ENCODE data around the gene BPIFB4.
"Not testable (repeated sequence)": the region's sequence is repeated elsewhere in the genome, so short reads cannot be mapped to it uniquely, and the experiment has no call there.

Gene BPIFB4

DNA sequence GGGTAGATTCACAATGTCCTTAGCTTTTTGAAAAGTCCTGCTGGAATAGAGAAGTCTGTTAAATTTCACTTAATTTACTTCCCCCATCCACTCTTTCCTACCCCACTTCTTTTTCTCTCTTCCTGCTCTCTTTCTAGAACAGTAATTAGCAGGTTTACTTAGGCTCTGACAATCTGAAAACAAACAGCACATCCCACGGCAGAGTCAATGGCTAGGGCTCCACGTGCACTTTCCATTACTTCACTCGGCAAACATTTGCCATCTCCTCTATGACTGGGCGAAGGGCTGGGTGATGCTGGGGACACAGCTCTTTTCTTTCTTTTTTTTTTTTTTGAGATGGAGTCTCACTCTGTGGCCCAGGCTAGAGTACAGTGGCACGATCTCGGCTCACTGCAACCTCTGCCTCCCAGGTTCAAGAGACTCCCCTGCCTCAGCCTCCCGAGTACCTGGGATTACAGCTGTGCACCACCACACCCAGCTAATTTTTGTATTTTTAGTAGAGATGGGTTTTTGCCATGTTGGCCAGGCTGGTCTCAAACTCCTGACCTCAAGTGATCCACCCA lies 26.7 kb downstream of the BPIFB4 start:
- DNase-seq; intact Hi-C loops (cut with DNase I): not testable (repeated sequence)

DNA sequence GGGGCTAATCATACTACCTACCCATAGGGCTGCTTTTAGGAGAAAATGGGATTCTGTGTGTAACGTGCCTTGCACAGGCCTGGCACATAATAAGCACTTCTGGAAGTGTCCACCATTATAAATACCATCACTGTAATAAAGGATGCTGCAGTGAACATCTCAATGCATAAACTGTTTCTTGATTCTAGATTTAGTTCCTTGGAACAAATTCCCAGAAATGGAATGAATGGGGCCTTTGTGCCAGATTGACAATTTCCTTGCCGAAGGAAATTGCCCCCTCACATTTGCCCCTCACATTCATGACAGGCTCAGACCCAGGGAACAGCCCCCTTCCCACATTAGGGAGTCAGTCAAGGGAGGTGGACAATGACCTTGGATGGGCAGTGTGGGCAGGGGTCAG lies 29.2 kb downstream of the BPIFB4 start:
- intact Hi-C loops (cut with DNase I) = no loop called here
- DNase-seq = no peak

DNA sequence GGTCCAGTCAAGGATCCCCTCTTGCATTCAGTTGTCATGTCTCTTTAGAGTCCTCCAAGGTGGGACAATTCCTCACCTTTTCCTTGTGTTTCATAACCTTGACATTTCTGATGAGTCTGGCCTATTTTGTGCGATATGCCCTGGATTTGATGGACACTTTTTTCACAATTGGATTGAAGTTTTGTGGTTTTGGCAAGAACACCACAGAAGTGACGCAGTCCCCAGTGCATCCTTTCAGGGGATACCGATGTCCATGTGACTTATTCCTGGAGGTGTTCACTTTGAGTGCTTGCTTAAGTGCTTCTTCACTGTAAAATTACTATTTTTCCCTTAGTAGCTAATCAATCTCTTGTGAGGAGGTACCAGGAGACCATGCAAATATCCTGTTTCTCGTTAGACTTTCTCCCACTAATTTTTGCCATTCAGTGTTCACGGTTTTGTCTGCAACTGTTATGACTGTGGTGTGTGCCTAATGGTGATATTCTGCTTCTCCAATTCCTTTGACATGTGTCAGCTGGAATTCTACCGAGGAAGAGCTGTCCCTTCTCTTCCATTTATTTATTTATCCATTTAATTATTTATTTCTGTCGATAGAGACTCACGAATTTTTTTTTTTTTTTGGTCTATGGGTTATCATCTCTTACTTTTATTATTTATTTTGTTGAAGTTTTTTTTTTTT lies 30.8 kb downstream of the BPIFB4 start:
- intact Hi-C loops (cut with DNase I) = no loop called here
- DNase-seq = no peak

DNA sequence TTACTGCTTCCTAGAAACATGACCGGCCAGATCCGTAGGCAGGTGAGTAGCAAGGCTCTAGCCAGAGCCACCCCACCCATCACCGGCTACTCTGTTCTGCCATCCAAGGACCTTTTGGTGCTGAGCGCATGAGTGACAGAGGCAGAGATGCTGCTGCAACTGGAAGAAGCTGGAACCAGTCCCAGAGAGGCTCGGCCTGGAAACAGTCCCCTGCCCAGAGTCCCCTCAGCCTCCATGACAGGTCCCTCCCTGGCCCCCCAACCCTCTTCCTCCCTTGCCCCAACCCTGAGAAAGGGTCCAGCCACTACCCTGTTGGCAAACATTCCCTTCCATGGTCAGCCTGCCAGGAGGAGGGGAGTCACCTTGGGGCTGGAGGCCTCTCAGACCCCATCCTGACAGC lies 31.9 kb downstream of the BPIFB4 start:
- DNase-seq = no peak
- intact Hi-C loops (cut with DNase I) = no loop called here

DNA sequence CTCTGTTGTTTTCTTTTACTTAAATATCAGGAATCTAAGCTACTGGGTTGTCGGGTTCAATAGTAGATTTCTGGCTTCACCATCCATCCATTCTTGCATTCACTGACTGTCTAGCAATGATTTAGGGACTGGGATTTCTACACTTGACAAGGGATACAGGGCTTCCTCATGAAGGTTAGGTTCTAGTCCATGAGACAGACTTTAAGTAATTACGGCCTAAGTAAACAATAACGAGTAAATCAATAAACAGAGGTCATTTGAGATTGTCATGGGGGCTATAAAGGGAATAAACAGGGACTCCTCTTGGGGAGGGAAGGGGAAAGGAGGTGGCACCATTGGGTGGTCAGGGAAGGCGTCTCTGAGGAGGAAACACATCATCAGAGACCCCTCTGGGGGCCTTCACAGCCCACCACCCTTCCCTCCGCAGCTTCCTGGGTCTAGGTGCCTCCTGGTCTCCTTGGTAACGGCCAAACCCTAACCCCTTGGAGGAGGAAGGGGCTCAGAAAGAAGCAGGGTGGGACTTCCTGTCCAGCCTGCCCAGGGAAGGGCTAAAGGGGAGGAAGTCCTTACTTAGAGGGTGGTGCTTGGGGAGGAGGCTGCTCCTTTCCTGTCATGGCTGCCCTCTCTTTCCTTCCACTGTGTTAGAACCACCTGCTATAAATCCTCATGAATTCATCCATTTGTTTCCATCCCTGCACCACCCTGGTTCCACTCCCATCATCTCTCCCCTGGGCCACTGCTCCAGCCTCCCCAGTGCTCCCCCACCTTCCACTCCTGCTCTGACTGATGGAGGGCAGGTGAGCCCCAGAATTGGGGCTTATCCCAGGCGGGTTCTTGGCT lies 33.3 kb downstream of the BPIFB4 start:
- intact Hi-C loops (cut with DNase I) = no loop called here
- DNase-seq = no peak

DNA sequence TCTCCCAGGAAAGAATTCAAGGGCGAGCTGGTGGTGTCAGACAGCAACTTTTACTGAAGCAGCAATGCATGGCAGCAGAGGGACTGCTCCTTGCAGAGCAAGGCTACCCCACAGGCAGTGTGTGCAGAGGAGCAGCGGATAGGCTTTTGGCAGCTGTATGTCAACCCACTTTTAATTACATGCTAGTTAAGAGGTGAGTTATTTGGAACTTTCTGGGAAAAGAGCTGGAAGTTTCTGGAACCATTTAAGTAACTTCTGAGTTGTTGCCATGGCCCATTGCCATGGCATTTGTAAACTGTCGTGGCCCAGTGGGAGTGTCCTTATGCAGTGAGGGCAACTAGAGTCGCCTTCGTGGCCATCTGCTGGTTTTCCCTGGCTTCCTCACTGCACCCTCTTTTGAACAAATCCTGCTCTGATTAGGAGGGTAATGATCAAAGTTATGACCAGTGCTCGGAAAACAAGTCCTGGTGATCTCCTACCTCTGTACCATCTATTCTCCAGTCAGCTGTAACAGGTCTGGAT lies 34.0 kb downstream of the BPIFB4 start:
- DNase-seq = no peak
- intact Hi-C loops (cut with DNase I) = no loop called here

DNA sequence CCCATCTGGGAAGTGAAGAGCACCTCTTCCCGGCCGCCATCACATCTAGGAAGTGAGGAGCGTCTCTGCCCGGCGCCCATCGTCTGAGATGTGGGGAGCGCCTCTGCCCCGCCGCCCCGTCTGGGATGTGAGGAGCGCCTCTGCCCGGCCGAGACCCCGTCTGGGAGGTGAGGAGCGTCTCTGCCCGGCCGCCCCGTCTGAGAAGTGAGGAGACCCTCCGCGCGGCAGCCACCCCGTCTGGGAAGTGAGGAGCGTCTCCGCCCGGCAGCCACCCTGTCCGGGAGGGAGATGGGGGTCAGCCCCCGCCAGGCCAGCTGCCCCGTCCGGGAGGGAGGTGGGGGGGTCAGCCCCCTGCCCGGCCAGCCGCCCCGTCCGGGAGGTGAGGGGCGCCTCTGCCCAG lies 36.1 kb downstream of the BPIFB4 start:
- intact Hi-C loops (cut with DNase I); DNase-seq: not testable (repeated sequence)

DNA sequence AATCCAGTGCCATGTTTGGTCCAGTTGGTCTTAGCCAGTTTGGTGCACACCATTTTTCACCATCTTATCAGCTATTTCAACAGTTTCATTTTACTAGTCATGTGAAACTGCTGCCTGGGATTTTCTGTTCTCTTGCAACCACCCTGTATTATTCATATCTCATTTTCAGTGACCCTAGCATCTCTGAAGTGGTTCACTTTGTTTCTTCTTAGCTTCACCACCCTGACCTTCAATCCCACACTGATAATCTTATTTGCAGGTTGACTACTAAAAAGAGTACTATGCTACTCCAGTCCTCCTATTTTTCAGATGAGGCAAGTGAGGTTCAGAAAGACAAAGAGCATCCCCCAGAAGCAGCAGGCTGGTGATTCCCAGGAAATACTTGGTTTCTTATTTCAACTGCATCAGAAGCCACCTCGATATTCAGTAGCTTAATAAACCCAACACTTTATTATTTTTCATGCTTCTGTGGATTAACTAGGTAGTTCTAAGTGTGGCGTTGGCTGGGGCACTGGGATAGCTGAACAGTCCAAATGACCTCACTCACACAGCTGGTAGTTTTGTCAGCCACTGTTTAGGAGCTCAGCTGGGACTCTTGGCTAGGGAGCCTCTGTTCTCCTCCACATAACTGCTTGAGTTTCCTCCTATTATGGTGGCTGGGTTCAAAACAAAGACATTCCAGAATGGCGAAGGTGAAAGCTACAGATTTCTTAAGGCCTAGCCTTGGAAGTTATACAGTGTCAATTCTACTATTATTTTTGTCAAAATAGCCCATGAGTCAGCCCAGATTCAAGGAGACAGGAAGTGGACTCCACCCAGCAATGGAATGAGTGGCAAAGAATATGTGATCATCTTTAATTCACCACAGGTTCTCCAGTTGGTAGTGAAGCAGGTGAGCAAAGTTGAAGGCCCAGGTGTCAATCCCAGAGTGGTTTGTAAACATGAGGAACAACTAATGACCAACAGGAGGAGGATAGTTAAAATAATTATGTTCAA lies 40.6 kb downstream of the BPIFB4 start:
- DNase-seq = no peak
- intact Hi-C loops (cut with DNase I) = loop anchor here (10.0 kb wide), 1 partner anchor 75 kb away; no protein-coding TSS in a partner anchor

DNA sequence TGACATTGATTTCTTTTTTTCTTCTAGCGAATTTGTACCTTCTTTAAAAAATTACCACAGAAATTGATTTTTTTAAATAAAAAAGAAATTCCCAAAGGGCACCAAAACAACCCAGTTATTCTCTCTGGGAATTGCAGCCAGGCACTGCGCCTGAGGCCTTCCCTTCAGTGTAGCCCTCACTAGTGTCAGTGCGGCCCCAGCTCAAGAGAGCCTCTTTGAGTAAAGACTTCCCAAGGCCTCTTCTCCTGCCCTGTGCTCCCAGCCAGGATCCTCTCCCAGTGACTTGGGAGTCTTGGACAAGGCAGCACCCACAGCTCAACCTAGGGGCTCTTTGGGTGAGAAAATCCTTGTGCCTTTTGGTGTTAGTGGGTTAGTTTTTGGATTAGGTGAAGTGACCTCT lies 41.5 kb downstream of the BPIFB4 start:
- intact Hi-C loops (cut with DNase I) = loop anchor here (10.0 kb wide), 1 partner anchor 74 kb away; no protein-coding TSS in a partner anchor

DNA sequence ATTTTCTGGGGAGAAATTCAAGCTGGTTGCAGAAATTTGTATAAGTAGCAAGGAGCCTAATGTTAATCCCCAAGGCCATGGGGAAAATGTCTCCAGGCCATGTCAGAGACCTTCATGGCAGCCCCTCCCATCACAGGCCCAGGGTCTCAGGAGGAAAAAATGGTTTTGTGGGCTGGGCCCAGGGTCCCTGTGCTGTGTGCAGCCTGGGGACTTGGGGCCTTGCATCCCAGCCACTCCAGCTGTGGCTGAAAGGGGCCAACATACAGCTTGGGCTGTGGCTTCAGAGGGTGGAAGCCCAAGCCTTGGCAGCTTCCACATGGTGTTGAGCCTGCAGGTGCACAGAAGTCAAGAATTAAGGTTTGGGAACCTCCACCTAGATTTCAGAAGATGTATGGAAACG lies 42.9 kb downstream of the BPIFB4 start:
- intact Hi-C loops (cut with DNase I) = loop anchor here (10.0 kb wide), 1 partner anchor 73 kb away; no protein-coding TSS in a partner anchor
- not testable (repeated sequence) for DNase-seq

More for the DNA sequence above, 41.5 kb downstream of the BPIFB4 start:
- no peak for DNase-seq

DNA sequence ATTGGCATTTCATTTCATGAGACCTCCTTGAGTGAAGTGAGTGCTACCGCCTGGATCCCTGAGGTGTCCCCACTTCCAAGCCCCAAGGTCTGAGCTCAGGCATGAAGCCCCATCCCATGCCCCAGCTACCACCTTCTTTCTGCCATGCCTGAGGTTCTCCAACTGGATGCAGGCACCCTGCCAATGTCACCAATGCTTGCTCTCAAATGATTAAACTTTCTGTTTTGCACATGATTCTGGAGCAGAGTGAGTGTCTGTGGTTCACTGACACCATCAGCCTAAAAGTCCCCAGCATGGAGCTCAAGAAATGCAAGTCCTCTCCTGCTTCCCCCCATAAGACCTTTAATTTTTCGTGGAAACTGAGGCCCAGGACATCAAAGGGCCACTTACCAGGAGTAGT lies 44.8 kb downstream of the BPIFB4 start:
- intact Hi-C loops (cut with DNase I) = loop anchor here (10.0 kb wide), 1 partner anchor 71 kb away; no protein-coding TSS in a partner anchor
- no peak for DNase-seq

DNA sequence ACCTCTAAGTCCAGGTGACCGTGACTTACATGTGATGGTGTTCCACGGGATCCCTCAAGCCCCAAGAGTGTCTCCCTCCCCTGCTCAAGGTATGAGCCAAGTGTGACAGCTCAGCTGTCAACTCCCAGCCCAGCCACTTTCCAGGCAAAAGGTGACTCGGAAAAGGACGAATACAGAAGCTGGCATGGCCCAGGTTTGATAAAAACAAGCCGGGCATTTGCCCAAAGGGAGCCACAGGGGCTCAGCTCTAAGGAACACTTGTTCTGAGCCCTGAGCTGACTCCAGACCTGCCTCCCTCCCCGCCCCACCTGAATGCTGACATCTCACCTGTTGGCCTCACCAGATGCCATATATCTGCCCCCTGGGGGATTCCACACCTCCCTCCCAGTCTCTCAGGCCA lies 45.6 kb downstream of the BPIFB4 start:
- intact Hi-C loops (cut with DNase I) = loop anchor here (10.0 kb wide), 1 partner anchor 70 kb away; no protein-coding TSS in a partner anchor
- DNase-seq = no peak

DNA sequence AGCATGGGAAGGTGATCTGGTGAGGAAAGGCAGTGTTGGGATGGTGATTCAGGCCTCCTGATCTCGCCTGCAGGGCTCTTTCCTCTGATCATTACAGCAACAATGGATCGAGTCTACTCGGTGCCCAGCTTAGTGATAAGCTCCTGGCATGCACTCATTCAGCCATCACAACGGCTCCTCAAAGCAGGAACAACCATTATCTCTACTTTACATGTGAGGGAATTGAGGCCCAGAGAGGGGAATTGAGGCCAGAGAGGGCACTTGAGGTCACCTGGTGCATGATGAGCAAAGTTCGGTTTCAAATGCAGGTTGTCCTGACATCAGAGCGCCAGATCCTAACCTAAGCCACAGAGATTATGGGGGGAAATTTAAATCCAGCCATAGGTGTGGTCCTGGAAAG lies 46.5 kb downstream of the BPIFB4 start:
- no peak for DNase-seq
- intact Hi-C loops (cut with DNase I) = loop anchor here (10.0 kb wide), 1 partner anchor 69 kb away; no protein-coding TSS in a partner anchor

DNA sequence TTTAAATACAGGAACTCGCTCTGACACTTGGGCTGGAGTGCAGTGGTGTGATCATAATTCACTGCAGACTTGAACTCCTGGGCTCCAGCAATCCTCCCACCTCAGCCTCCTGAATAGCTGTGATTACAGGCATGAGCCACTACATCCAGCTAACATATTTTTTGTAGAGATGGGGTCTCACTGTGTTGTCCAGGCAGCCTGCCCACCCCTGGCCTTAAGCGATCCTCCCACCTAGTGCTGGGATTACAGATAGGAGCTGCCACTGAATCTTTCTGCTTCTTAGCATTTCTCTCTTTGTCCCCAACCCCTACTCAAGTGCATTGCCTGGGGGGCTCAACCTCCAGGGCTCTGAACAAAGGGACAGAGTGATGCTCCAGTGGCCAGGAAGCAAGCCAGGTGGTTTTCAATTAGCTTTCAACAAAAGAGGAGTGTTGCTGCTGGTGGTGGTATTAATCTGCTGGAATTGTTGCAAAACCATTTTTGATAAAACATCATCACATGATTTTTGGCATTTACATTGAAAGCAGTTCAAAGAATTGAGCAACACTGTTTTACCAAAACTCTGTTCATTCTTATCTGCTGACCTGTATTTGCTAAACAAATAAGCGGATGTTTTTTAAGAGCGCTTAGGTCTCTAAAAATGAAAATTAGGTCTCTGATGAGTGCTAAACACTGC lies 48.1 kb downstream of the BPIFB4 start:
- intact Hi-C loops (cut with DNase I) = loop anchor here (10.0 kb wide), 1 partner anchor 67 kb away; no protein-coding TSS in a partner anchor
- no peak for DNase-seq

DNA sequence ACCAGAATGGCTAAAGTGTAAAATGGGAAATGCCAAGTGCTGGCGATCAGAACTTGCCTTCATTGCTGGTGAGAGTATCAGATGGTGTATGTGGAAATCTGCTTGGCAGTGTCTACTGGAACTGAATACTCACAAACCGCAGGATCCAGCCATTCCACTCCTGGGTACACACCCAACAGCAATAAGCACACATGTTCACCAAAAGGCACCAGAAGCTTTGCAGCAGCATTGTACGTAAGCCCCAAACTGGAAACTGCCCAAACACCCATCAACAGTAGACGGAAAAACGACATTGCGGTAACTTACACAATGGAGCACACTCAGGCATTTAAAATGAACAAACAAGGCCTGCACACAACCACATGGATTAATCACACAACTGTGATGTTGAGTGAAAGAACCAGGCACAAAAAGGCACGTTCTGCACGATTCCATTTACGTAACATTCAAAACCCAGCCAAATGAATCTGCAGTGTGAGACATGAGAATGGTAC lies 51.2 kb downstream of the BPIFB4 start:
- no peak for DNase-seq
- intact Hi-C loops (cut with DNase I) = no loop called here

DNA sequence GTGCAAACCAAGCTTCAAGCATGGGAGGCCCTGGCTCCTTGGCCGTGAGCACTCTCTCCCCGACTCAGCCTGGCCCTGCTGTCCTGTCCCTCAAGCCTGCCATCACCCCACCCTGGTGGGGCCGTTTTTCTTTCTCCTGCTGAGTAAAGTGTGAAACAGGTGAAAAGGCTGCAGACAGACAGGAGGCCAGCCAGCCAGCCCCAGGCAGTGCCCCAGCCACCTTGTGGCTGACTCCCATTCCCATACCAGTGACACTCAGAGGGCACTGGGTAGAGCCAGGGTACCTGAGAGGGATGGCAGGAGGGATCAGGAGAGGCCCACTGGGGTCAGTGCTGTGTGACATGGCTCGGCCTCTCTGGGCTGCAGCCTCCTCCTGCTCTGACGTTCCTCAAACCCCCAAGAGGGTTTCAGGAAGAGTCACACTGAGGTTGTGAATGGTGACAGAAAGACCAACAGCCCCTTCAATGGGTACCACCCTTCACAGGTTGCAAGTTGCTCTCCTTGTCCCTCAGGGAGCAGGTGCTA lies 52.6 kb downstream of the BPIFB4 start:
- no peak for DNase-seq
- intact Hi-C loops (cut with DNase I) = no loop called here
